Neural progenitor cell (in vitro differentiated cells): Measurements from ENCODE around the gene IFT172.

Experiments
- EZH2 ChIP-seq: fragments of 200-600 bp; sonication (generic); IDR thresholded peaks from 2 replicates; pipeline ENCODE4 v1.6.1; 2017; ENCODE audit warnings: antibody characterized with exemption, mild to moderate bottlenecking, moderate library complexity
- EZH2phosphoT487 ChIP-seq: fragments of 200-600 bp; sonication (generic); IDR thresholded peaks from 2 replicates; pipeline ENCODE4 v1.6.1; 2017; ENCODE audit warnings: antibody characterized with exemption
- TF ChIP-seq, protein P1 (sequence below): fragments of 200-600 bp; sonication (generic); IDR thresholded peaks from 2 replicates; pipeline ENCODE4 v1.5.1; 2017; ENCODE audit warnings: antibody characterized with exemption, mild to moderate bottlenecking

DNA sequence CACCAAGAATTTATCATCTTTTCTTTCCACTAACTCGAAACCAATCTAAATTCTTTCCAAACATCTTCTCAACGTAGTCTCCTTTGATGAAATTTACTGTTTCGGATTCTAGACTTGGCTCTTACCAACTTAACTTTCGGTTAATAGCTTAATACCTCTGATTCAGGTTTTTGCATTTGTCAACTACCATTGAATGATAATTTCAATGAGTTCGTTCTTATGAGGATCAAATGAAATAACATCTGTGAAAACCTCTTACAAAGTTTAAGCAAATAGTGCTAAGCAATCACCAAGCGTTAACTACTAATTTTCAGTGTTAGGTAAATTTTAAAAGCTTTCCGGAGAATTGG lies 61.7 kb downstream of the IFT172 start:
- TF ChIP-seq, protein P1, sequence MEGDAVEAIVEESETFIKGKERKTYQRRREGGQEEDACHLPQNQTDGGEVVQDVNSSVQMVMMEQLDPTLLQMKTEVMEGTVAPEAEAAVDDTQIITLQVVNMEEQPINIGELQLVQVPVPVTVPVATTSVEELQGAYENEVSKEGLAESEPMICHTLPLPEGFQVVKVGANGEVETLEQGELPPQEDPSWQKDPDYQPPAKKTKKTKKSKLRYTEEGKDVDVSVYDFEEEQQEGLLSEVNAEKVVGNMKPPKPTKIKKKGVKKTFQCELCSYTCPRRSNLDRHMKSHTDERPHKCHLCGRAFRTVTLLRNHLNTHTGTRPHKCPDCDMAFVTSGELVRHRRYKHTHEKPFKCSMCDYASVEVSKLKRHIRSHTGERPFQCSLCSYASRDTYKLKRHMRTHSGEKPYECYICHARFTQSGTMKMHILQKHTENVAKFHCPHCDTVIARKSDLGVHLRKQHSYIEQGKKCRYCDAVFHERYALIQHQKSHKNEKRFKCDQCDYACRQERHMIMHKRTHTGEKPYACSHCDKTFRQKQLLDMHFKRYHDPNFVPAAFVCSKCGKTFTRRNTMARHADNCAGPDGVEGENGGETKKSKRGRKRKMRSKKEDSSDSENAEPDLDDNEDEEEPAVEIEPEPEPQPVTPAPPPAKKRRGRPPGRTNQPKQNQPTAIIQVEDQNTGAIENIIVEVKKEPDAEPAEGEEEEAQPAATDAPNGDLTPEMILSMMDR: no peak
- TF ChIP-seq EZH2: no peak
- TF ChIP-seq EZH2phosphoT487: no peak
